Common myeloid progenitor, CD34-positive (primary cell): Measurements from ENCODE around the gene ZNF133.
"Not testable (repeated sequence)": the region's sequence is repeated elsewhere in the genome, so short reads cannot be mapped to it uniquely, and the experiment has no call there.

ENCODE experiments used
- CTCF ChIA-PET: fragments of 350-600 bp; sonication (Branson Sonifier 250); formaldehyde crosslinking; loops from one replicate; lab custom pipeline; 2021; ENCODE audit warnings: antibody characterized with exemption; lab: Charles Lee
- POLR2A ChIA-PET: fragments of 350-600 bp; sonication (Branson Sonifier 250); formaldehyde crosslinking; loops from one replicate; lab custom pipeline; 2021; ENCODE audit warnings: antibody characterized with exemption; lab: Charles Lee
- DNase-seq, 3 donors: peaks; one replicate each; pipeline versions ENCODE4 v3.0.0 to v3.0.0-alpha.2; 2013
- H3K27ac ChIP-seq, 2 experiments: 1 replicate in 1 of 2; 2 replicates in 1 of 2; pipeline ENCODE4 v1.7.0; 2013; ENCODE audit warnings: inconsistent platforms in 2 of 2, low read length in 2 of 2, mild to moderate bottlenecking in 2 of 2, low read depth in 1 of 2, moderate library complexity in 1 of 2; ENCODE audit not compliant: severe bottlenecking in 2 of 2, insufficient read depth in 1 of 2, poor library complexity in 1 of 2
- H3K27me3 ChIP-seq, 5 experiments: replicated peaks in 2 of 5; 1 replicate in 3 of 5; 2 replicates in 2 of 5; pipeline versions ENCODE4 v1.6.1 to v1.7.0; 2013; ENCODE audit warnings: low read length in 4 of 5, mild to moderate bottlenecking in 2 of 5, moderate library complexity in 2 of 5, inconsistent platforms in 1 of 5; ENCODE audit not compliant: insufficient read depth in 5 of 5, control insufficient read depth in 4 of 5
- H3K36me3 ChIP-seq, 4 experiments: 1 replicate in 2 of 4; 2 replicates in 2 of 4; pipeline versions ENCODE4 v1.6.1 to v1.7.0; 2013; ENCODE audit warnings: low read length in 3 of 4, control low read depth in 1 of 4, mild to moderate bottlenecking in 1 of 4; ENCODE audit not compliant: control insufficient read depth in 4 of 4, insufficient read depth in 4 of 4
- H3K4me1 ChIP-seq, 4 experiments: 1 replicate in 3 of 4; 2 replicates in 1 of 4; pipeline versions ENCODE4 v1.6.1 to v1.7.1; 2013; ENCODE audit warnings: low read length in 3 of 4, mild to moderate bottlenecking in 3 of 4, control low read depth in 1 of 4, inconsistent platforms in 1 of 4, moderate library complexity in 1 of 4; ENCODE audit not compliant: control insufficient read depth in 4 of 4, insufficient read depth in 4 of 4; ENCODE audit errors: control extremely low read depth in 1 of 4
- H3K4me3 ChIP-seq, 7 experiments: 1 replicate in 4 of 7; 2 replicates in 3 of 7; pipeline versions ENCODE4 v1.5.1 to v1.7.0; 2013; ENCODE audit warnings: mild to moderate bottlenecking in 7 of 7, low read length in 6 of 7, moderate library complexity in 6 of 7, inconsistent platforms in 2 of 7, low read depth in 2 of 7, control low read depth in 1 of 7; ENCODE audit not compliant: insufficient read depth in 4 of 7, control insufficient read depth in 1 of 7; ENCODE audit errors: extremely low read depth in 1 of 7
- H3K9me3 ChIP-seq, 5 experiments: 1 replicate in 4 of 5; 2 replicates in 1 of 5; pipeline versions ENCODE4 v1.6.1 to v1.7.1; 2013; ENCODE audit warnings: low read length in 4 of 5, mild to moderate bottlenecking in 2 of 5, inconsistent platforms in 1 of 5, low read depth in 1 of 5, moderate library complexity in 1 of 5; ENCODE audit not compliant: control insufficient read depth in 4 of 5, insufficient read depth in 2 of 5; ENCODE audit errors: control extremely low read depth in 1 of 5
- WGBS: methylation state at CpG from one replicate; pipeline ENCODE4 v1.1.5; 2013; ENCODE audit not compliant: insufficient coverage; 5-methylcytosine and 5-hydroxymethylcytosine counted together

The ZNF133 gene

GRCh38 chr20:18266282-18266681, 22.0 kb upstream of the ZNF133 start:
- POLR2A ChIA-PET = no interaction called here
- no peak for DNase-seq
- CTCF ChIA-PET = no interaction called here
- WGBS = no CpG with 5 or more reads among the region's 5 CpGs
- H3K9me3 ChIP-seq = no peaks in the 10 kb centered on the region
- H3K27me3 ChIP-seq = peaks cover 0 to 5% (median 2%) of the 10 kb centered on the region in 5 experiments
- H3K27ac ChIP-seq = no peak overlapping the region
- no peaks in the 10 kb centered on the region for H3K4me1 ChIP-seq
- no peak overlapping the region for H3K4me3 ChIP-seq
- H3K36me3 ChIP-seq = no peaks in the 10 kb centered on the region

- Histone ChIP-seq H3K4me3 (no peak overlapping the region), H3K4me1 (no peaks in the 10 kb centered on the region), H3K9me3 (no peaks in the 10 kb centered on the region), H3K36me3 (no peaks in the 10 kb centered on the region), H3K27ac (no peak overlapping the region), H3K27me3 (peaks cover 0 to 5% (median 2%) of the 10 kb centered on the region in 5 experiments)
- WGBS = 56% methylated on average over 5 of the region's 7 CpGs
- no peak for DNase-seq
- POLR2A ChIA-PET = no interaction called here
- CTCF ChIA-PET = interaction anchor here (1.7 kb wide), 1 partner anchor 8 kb away, joined by 4 read pairs; no protein-coding TSS in a partner anchor
Observed at GRCh38 chr20:18267815-18268214, 20.5 kb upstream of the ZNF133 start.

DNA sequence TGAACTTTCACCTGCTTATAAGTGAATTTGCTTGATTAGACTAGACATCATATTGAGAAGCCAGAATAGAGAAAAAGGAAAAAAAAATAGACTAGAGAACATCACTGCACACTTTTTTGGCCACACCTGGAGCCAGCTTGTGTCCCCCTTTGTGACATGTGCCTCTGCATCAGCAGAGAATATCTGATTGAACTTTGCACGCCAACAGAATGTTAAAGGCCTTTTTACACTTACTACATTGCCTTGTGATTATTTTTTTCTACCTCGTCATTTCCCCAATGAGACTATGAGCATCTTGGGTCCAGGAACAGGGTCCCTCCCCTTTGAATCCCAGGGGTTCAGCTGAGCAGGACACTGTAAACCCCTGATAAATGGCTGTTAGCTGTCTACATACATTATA, 17.2 kb upstream of the ZNF133 start:
- no peaks in the 10 kb centered on the region for H3K9me3 ChIP-seq
- WGBS = 100% methylated on average over 1 of the region's 2 CpGs
- H3K27me3 ChIP-seq = peaks cover 0 to 13% (median 7%) of the 10 kb centered on the region in 5 experiments
- CTCF ChIA-PET = interaction anchor here (1.6 kb wide), 1 partner anchor 15 kb away, joined by 4 read pairs; no protein-coding TSS in a partner anchor
- no peak overlapping the region for H3K4me3 ChIP-seq
- POLR2A ChIA-PET = no interaction called here
- no peak for DNase-seq
- H3K36me3 ChIP-seq = no peaks in the 10 kb centered on the region
- no peaks in the 10 kb centered on the region for H3K4me1 ChIP-seq
- H3K27ac ChIP-seq = no peak overlapping the region

DNA sequence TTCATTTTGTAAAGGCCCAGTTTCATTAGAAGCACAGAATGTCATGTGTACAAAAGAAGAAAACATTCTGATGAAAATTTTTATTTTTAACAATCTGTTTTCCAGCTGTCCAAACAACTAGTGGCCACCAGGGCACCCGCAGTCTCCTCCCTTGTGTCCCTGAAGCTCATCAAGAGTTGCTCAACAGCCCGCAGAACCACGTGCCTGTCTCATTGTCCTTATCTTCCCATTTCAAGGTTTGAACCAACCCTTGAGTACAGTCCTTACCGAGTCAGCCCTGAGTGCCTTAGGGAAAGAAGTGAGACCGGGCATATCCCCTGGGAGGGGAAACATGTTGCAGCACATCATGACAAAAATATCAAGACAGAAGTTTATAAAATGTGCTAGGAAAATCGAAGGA, 15.9 kb upstream of the ZNF133 start:
- no peak overlapping the region for H3K27ac ChIP-seq
- no peaks in the 10 kb centered on the region for H3K9me3 ChIP-seq
- H3K36me3 ChIP-seq = no peaks in the 10 kb centered on the region
- CTCF ChIA-PET = interaction anchor here (0.7 kb wide), 1 partner anchor 435 kb away, joined by 3 read pairs; no protein-coding TSS in a partner anchor
- H3K4me3 ChIP-seq = no peak overlapping the region
- 77% methylated on average over 4 of the region's 6 CpGs for WGBS
- H3K27me3 ChIP-seq = peaks cover 0 to 13% (median 7%) of the 10 kb centered on the region in 5 experiments
- POLR2A ChIA-PET = no interaction called here
- DNase-seq = no peak
- H3K4me1 ChIP-seq = peaks cover 0 to 3% (median under 1%) of the 10 kb centered on the region in 4 experiments

DNA sequence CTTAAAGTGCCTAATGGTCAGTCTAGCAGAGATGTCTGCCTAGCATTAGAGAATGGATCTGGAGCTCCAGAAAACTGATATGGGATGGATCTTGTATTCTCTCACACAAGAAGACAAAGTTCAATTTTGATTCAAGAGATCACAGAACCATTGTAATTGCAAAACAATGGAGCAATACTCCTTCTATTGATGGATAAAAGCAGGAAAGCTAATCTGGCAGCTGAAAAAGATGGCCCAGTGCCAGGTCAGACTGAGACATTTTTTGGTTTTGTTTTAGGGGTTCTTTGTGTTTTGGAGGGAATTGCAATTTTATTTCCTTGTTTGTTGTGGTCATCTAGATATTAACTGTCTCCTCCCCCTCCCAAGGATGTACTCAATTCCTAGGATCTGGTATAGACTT, 14.6 kb upstream of the ZNF133 start:
- H3K27ac ChIP-seq = no peak overlapping the region
- ChIA-PET CTCF (interaction anchor here (0.7 kb wide), 1 partner anchor 129 kb away, joined by 3 read pairs; no protein-coding TSS in a partner anchor), POLR2A (no interaction called here)
- peaks cover 0 to 3% (median under 1%) of the 10 kb centered on the region in 4 experiments for H3K4me1 ChIP-seq
- no peaks in the 10 kb centered on the region for H3K9me3 ChIP-seq
- H3K36me3 ChIP-seq = no peaks in the 10 kb centered on the region
- no peak for DNase-seq
- peaks cover 0 to 12% (median 7%) of the 10 kb centered on the region in 5 experiments for H3K27me3 ChIP-seq
- no peak overlapping the region for H3K4me3 ChIP-seq

DNA sequence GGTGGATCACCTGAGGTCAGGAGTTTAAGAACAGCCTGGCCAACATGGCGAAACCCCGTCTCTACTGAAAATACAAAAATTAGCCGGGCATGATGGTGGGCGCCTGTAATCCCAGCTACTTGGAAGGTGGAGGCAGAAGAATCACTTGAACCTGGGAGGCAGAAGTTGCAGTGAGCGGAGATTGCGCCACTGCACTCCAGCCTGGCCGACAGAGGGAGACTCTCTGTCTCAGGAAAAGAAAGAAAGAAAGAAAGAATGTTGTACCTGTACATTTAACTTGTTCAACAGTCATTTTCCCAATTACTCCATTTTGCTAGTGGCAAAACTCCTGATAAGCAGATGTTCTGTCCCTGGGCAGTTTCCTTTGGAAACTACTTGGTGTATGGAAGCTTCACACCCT, 12.4 kb upstream of the ZNF133 start:
- H3K36me3 ChIP-seq, H3K4me1 ChIP-seq, H3K9me3 ChIP-seq, H3K4me3 ChIP-seq, DNase-seq, H3K27ac ChIP-seq, POLR2A ChIA-PET: not testable (repeated sequence)
- H3K27me3 ChIP-seq = peaks cover 4 to 12% (median 11%) of the 10 kb centered on the region in 5 experiments
- WGBS = 94% methylated on average over 2 of the region's 7 CpGs
- CTCF ChIA-PET = interaction anchor here (0.7 to 1.6 kb wide), 4 partner anchors 8 to 770 kb away, joined by 3 to 5 read pairs (median 4); partner anchors contain the start of gene ZNF133

- Histone ChIP-seq H3K4me3 (peak overlapping the region in 5 of 7 experiments; percentile 14 to 67 (median 23)), H3K36me3 (no peaks in the 10 kb centered on the region), H3K9me3 (no peaks in the 10 kb centered on the region), H3K4me1 (peaks cover 0 to 3% (median under 1%) of the 10 kb centered on the region in 4 experiments), H3K27ac (no peak overlapping the region), H3K27me3 (peaks cover 4 to 12% (median 11%) of the 10 kb centered on the region in 5 experiments)
- 10% methylated on average over 10 of the region's 12 CpGs for WGBS
- DNase-seq = peak; percentile 55 to 73 (median 70)
- ChIA-PET CTCF (interaction anchor here (1.6 kb wide), 2 partner anchors 12 to 771 kb away, joined by 3 to 5 read pairs; partner anchors contain the start of gene ZNF133), POLR2A (no interaction called here)
Observed at GRCh38 chr20:18276821-18277220, 11.5 kb upstream of the ZNF133 start.
